NCI-H82 treated with DMSO at 0.1 percent for 48 hours (cell line): ENCODE data around the gene LBX2.
A peak's percentile ranks its signal among the peaks of the same experiment; 100 is the strongest.

Source experiments
- DNase-seq: peaks from one replicate; lab custom pipeline; 2025; ENCODE audit not compliant: unreplicated experiment; lab: John Stamatoyannopoulos, UW

Gene LBX2

GRCh38 chr2:74505448-74506246 lies 6.2 kb upstream of the LBX2 start:
- DNase-seq: no peak

GRCh38 chr2:74504591-74504990 lies 5.2 kb upstream of the LBX2 start:
- DNase-seq: no peak

- DNase-seq: no peak
Observed at GRCh38 chr2:74503506-74504475, 4.4 kb upstream of the LBX2 start.

GRCh38 chr2:74502720-74503505 lies 3.5 kb upstream of the LBX2 start:
- DNase-seq: no peak

- DNase-seq: no peak
Observed at GRCh38 chr2:74502147-74502719, 2.8 kb upstream of the LBX2 start.

- DNase-seq: peak; percentile 92
Observed at GRCh38 chr2:74501335-74502071, 2.1 kb upstream of the LBX2 start.

GRCh38 chr2:74500578-74500946 lies 1.2 kb upstream of the LBX2 start:
- no peak for DNase-seq

GRCh38 chr2:74499940-74500577 lies 656 bp upstream of the LBX2 start:
- no peak for DNase-seq

GRCh38 chr2:74498500-74499266 lies 720 bp downstream of the LBX2 start:
- no peak for DNase-seq

- no peak for DNase-seq
Observed at GRCh38 chr2:74497777-74498499, 1.5 kb downstream of the LBX2 start.

- DNase-seq: no peak
Observed at GRCh38 chr2:74496997-74497776, 2.2 kb downstream of the LBX2 start.

- no peak for DNase-seq
Observed at GRCh38 chr2:74495440-74495839, 4.0 kb downstream of the LBX2 start.

- no peak for DNase-seq
Observed at GRCh38 chr2:74493546-74493945, 5.9 kb downstream of the LBX2 start.

GRCh38 chr2:74491648-74492544 lies 7.5 kb downstream of the LBX2 start:
- no peak for DNase-seq

GRCh38 chr2:74489906-74490305 lies 9.5 kb downstream of the LBX2 start:
- no peak for DNase-seq

- peak; percentile 82 for DNase-seq
Observed at GRCh38 chr2:74488643-74489481, 10.5 kb downstream of the LBX2 start.
